Mammary microvascular endothelial cell (primary cell): ENCODE data around the gene CCNI. TPM values are rescaled to one million over a fixed set of nuclear protein-coding genes. Genes with fewer than 3 reads are reported as not detected.

Source experiments
- total RNA-seq: library from RNA; depleted of rRNA; stranded (reverse); fragments of >200 nt; gene quantifications from 2 replicates; pipeline ENCODE4 v1.2.3, GENCODE V29; 2015

Gene CCNI
- 106 and 107 TPM in 2 replicates for total RNA-seq

GRCh38 chr4:77075869-77076799 lies at the start of gene CCNI:
TSS of gene CCNI (minus strand) at chr4:77075989. CDS start at chr4:77066362, 9,627 bp downstream.

Other genes starting within 250 kb of the CCNI start
- gene SOWAHB, start 177.8 kb downstream of the CCNI start, total RNA-seq = not detected in 2 replicates
- 82.2 and 90.1 TPM in 2 replicates for gene SEPTIN11, start 126.2 kb downstream of the CCNI start, total RNA-seq
- 6.5 and 8.4 TPM in 2 replicates for gene CCNG2, start 81.2 kb upstream of the CCNI start, total RNA-seq